Panc1 (cell line): ENCODE measurements around the gene HBG2. TPM values are rescaled to one million over a fixed set of nuclear protein-coding genes. Genes with fewer than 3 reads are reported as not detected.

Experiments
- ATAC-seq: fragments of 200-7000 bp; cut with Tn5 transposase; 2 replicates; pipeline ENCODE4 v1.9.1; 2020; ENCODE audit warnings: mild to moderate bottlenecking, moderate library complexity
- BruUV-seq: library from RNA; stranded (reverse); fragments of 400-500 nt; replicated peaks from 2 replicates; lab custom pipeline; 2021; lab: Mats Ljungman, UMichigan
- CTCF ChIA-PET: fragments of 300-600 bp; sonication (Branson Sonifier 250); formaldehyde crosslinking; loops from one replicate; lab custom pipeline; 2022; ENCODE audit warnings: antibody characterized with exemption; lab: Charles Lee
- POLR2A ChIA-PET: fragments of 300-600 bp; sonication (Branson Sonifier 250); formaldehyde crosslinking; loops from one replicate; lab custom pipeline; 2022; ENCODE audit warnings: antibody characterized with exemption; lab: Charles Lee
- DNase-seq: peaks from one replicate; pipeline ENCODE4 v3.0.0-alpha.2; 2010; ENCODE audit warnings: low read depth, low spot score
- H3K27ac ChIP-seq: 2 replicates; pipeline ENCODE4 v1.5.1; 2011; ENCODE audit warnings: mild to moderate bottlenecking, low read length, inconsistent platforms
- H3K27me3 ChIP-seq: fragments of 200-500 bp; sonication (Bioruptor generic); 2 replicates; pipeline ENCODE4 v1.6.0; 2014; ENCODE audit warnings: low read length, inconsistent platforms; ENCODE audit not compliant: control insufficient read depth, insufficient read depth
- H3K36me3 ChIP-seq: fragments of 200-500 bp; sonication (Bioruptor generic); 2 replicates; pipeline ENCODE4 v1.5.1; 2014; ENCODE audit warnings: inconsistent platforms, mild to moderate bottlenecking, low read length, moderate library complexity; ENCODE audit not compliant: control insufficient read depth, insufficient read depth
- H3K4me1 ChIP-seq: 2 replicates; pipeline ENCODE4 v1.5.1; 2011; ENCODE audit warnings: inconsistent platforms, mild to moderate bottlenecking, low read length, moderate library complexity; ENCODE audit not compliant: control insufficient read depth, insufficient read depth
- H3K4me3 ChIP-seq, 2 experiments: 2 replicates each; pipeline ENCODE4 v1.5.1; 2011 to 2012; ENCODE audit warnings: low read depth in 2 of 2, low read length in 2 of 2, mild to moderate bottlenecking in 2 of 2, inconsistent platforms in 1 of 2, moderate library complexity in 1 of 2
- H3K9me3 ChIP-seq: fragments of 200-500 bp; sonication (Bioruptor generic); 2 replicates; pipeline ENCODE4 v1.5.1; 2014; ENCODE audit warnings: low read depth, mild to moderate bottlenecking, inconsistent platforms, low read length, moderate library complexity; ENCODE audit not compliant: control insufficient read depth, insufficient read depth
- CTCF ChIP-seq: fragments of 450-650 bp; IDR thresholded peaks from 2 replicates; pipeline ENCODE4 v1.5.1; 2017; ENCODE audit warnings: mild to moderate bottlenecking
- POLR2AphosphoS5 ChIP-seq: IDR thresholded peaks from 2 replicates; pipeline ENCODE4 v1.6.1; 2012; ENCODE audit warnings: mild to moderate bottlenecking, low read depth, low read length, moderate library complexity
- REST ChIP-seq, 2 experiments: IDR thresholded peaks; 2 replicates each; pipeline ENCODE4 v1.6.1; 2011 to 2012; ENCODE audit warnings: low read depth in 2 of 2, control low read depth in 1 of 2, low read length in 1 of 2, mild to moderate bottlenecking in 1 of 2, moderate library complexity in 1 of 2; ENCODE audit not compliant: insufficient read depth in 1 of 2
- SIN3A ChIP-seq: IDR thresholded peaks from 2 replicates; pipeline ENCODE4 v1.6.1; 2012; ENCODE audit warnings: low read depth, mild to moderate bottlenecking, low read length, moderate library complexity, borderline replicate concordance; ENCODE audit not compliant: insufficient read depth
- TCF7L2 ChIP-seq: IDR thresholded peaks from 2 replicates; pipeline ENCODE4 v1.6.1; 2011; ENCODE audit warnings: mild to moderate bottlenecking, low read depth, low read length, inconsistent platforms
- in situ Hi-C: cut with HindIII; loops from 2 replicates; pipeline ENCODE4 v1.10.0; 2016; ENCODE audit warnings: low sequenced_read_pairs, low pct_unique_long_range_greater_than_20kb
- intact Hi-C: fragments of 100-400 bp; cut with micrococcal nuclease; formaldehyde crosslinking; loops from one replicate; pipeline ENCODE4 v1.10.0; 2022; ENCODE audit not compliant: unreplicated experiment
- total RNA-seq: library from RNA; stranded (reverse); gene quantifications from one replicate; pipeline ENCODE4 v1.2.1, GENCODE V29; 2021; ENCODE audit not compliant: unreplicated experiment

Gene HBG2
- total RNA-seq, 1 experiment from 2014 or later: 6.5 TPM

GRCh38 chr11:5265832-5266231, 11.3 kb upstream of the HBG2 start:
- no peaks in the 10 kb centered on the region; the same call in 1 of the 2 replicates for H3K27me3 ChIP-seq
- no peaks in the 10 kb centered on the region for H3K9me3 ChIP-seq
- ChIA-PET CTCF (no interaction called here), POLR2A (no interaction called here)
- in situ Hi-C loops: no loop called here
- H3K27ac ChIP-seq: no peak overlapping the region
- ATAC-seq (no peak), DNase-seq (no peak)
- no TSS peak for BruUV-seq
- H3K4me1 ChIP-seq: no peaks in the 10 kb centered on the region
- no peaks in the 10 kb centered on the region for H3K36me3 ChIP-seq
- intact Hi-C loops: no loop called here
- no peak overlapping the region for H3K4me3 ChIP-seq
- TF ChIP-seq TCF7L2 (no peak), SIN3A (no peak), REST (IDR thresholded peaks at IDR 0.05; ENCODE audit: insufficient read depth in 1 of 2, low read depth in 2 of 2, low read length in 1 of 2) (no peak), CTCF (no peak), POLR2AphosphoS5 (no peak)

GRCh38 chr11:5258543-5259262, 4.1 kb upstream of the HBG2 start:
- Histone ChIP-seq H3K4me3 (no peak overlapping the region), H3K4me1 (no peaks in the 10 kb centered on the region), H3K9me3 (no peaks in the 10 kb centered on the region), H3K27ac (no peak overlapping the region), H3K36me3 (no peaks in the 10 kb centered on the region), H3K27me3 (no peaks in the 10 kb centered on the region)
- ChIA-PET CTCF (no interaction called here), POLR2A (no interaction called here)
- TF ChIP-seq POLR2AphosphoS5 (no peak), SIN3A (no peak), TCF7L2 (no peak), REST (IDR thresholded peaks at IDR 0.05; ENCODE audit: insufficient read depth in 1 of 2, low read depth in 2 of 2, low read length in 1 of 2) (no peak), CTCF (no peak)
- DNase-seq: no peak
- in situ Hi-C loops: no loop called here
- intact Hi-C loops: no loop called here
- no peak for ATAC-seq
- BruUV-seq: no TSS peak
